ENCODE data around the gene OR10D3. TPM values are rescaled to one million over a fixed set of nuclear protein-coding genes. Genes with fewer than 3 reads are reported as not detected.

The OR10D3 gene
- total and polyA plus RNA-seq, 2 donors (not counting 1 experiment from before 2014, with no cell fraction given), result not detected

GRCh38 chr11:124199702-124200101, 16.6 kb downstream of the OR10D3 start:
- CTCF ChIA-PET, result no interaction called here
- 86% methylated on average over 1 of the region's 1 CpG for WGBS (ENCODE audit: insufficient coverage)

GRCh38 chr11:124200671-124201070, 17.5 kb downstream of the OR10D3 start:
- intact Hi-C loops (cut with micrococcal nuclease), result no loop called here
- Histone ChIP-seq H3K36me3 (replicated peaks in 1 of 2; ENCODE audit: control extremely low read depth in 1 of 2, control insufficient read depth in 1 of 2, extremely low read depth in 1 of 2, insufficient read depth in 2 of 2, low read length in 1 of 2) (no peaks in the 10 kb centered on the region), H3K4me2 (replicated peaks; ENCODE audit: low read depth, low read length, poor library complexity, severe bottlenecking) (no peak overlapping the region), H3K27me3 (replicated peaks in 1 of 4; ENCODE audit: control extremely low read depth in 1 of 4, control insufficient read depth in 3 of 4, insufficient read depth in 4 of 4, low read length in 3 of 4) (no peaks in the 10 kb centered on the region), H3K9ac (ENCODE audit: low read length) (no peak overlapping the region), H3K27ac (ENCODE audit: low read length in 2 of 2) (no peak overlapping the region), H3K4me3 (ENCODE audit: control extremely low read depth in 1 of 5, extremely low read depth in 1 of 5, insufficient read depth in 1 of 5, low read depth in 2 of 5, low read length in 4 of 5) (no peak overlapping the region), H3K9me3 (ENCODE audit: control extremely low read depth in 1 of 3, control insufficient read depth in 2 of 3, insufficient read depth in 1 of 3, low read length in 2 of 3) (peaks cover 0 to 1% (median 0%) of the 10 kb centered on the region in 3 donors), H2AFZ (ENCODE audit: insufficient read depth, low read depth, low read length, poor library complexity, severe bottlenecking) (no peak overlapping the region), H3K4me1 (ENCODE audit: control insufficient read depth in 2 of 2, insufficient read depth in 2 of 2, low read length in 2 of 2) (no peaks in the 10 kb centered on the region), H3K79me2 (ENCODE audit: control insufficient read depth, insufficient read depth, low read length) (no peaks in the 10 kb centered on the region), H4K20me1 (ENCODE audit: control insufficient read depth, insufficient read depth, low read length, poor library complexity, severe bottlenecking) (no peaks in the 10 kb centered on the region)
- H3K4me3 Mint-ChIP-seq, result no peak overlapping the region
- ChIA-PET CTCF (no interaction called here), POLR2A (no interaction called here)
- TF ChIP-seq CTCF (IDR thresholded peaks at IDR 0.05) (no peak), EZH2 (IDR thresholded peaks at IDR 0.05; ENCODE audit: borderline replicate concordance, insufficient read depth, low read depth, low read length, poor library complexity, severe bottlenecking) (no peak)
- no peak overlapping the region for H3K27ac Mint-ChIP-seq
- H3K27me3 Mint-ChIP-seq, result peaks cover 3% of the 10 kb centered on the region
- DNase-seq (no peak), ATAC-seq (ENCODE audit: low read depth) (no peak)
- H3K4me1 Mint-ChIP-seq, result no peaks in the 10 kb centered on the region
- WGBS (ENCODE audit: insufficient coverage), result 98% methylated on average over 16 of the region's 16 CpGs
- H3K9me3 Mint-ChIP-seq (ENCODE audit: insufficient read depth), result no peaks in the 10 kb centered on the region

More at GRCh38 chr11:124199702-124200101, 16.6 kb downstream of the OR10D3 start:
- Mint-ChIP-seq H3K9me3 (ENCODE audit: insufficient read depth) (no peaks in the 10 kb centered on the region), H3K27me3 (peaks cover 3% of the 10 kb centered on the region), H3K27ac (no peak overlapping the region), H3K4me1 (no peaks in the 10 kb centered on the region), H3K4me3 (no peak overlapping the region)
- H3K9ac ChIP-seq (ENCODE audit: low read length), result no peak overlapping the region
- no peak for ATAC-seq (ENCODE audit: low read depth)
- no peaks in the 10 kb centered on the region for H3K36me3 ChIP-seq (replicated peaks in 1 of 2; ENCODE audit: control extremely low read depth in 1 of 2, control insufficient read depth in 1 of 2, extremely low read depth in 1 of 2, insufficient read depth in 2 of 2, low read length in 1 of 2)
- H3K27me3 ChIP-seq (replicated peaks in 1 of 4; ENCODE audit: control extremely low read depth in 1 of 4, control insufficient read depth in 3 of 4, insufficient read depth in 4 of 4, low read length in 3 of 4), result no peaks in the 10 kb centered on the region
- H3K4me3 ChIP-seq (ENCODE audit: control extremely low read depth in 1 of 5, extremely low read depth in 1 of 5, insufficient read depth in 1 of 5, low read depth in 2 of 5, low read length in 4 of 5), result no peak overlapping the region
- no peaks in the 10 kb centered on the region for H4K20me1 ChIP-seq (ENCODE audit: control insufficient read depth, insufficient read depth, low read length, poor library complexity, severe bottlenecking)
- no peak for DNase-seq
- H3K27ac ChIP-seq (ENCODE audit: low read length in 2 of 2), result no peak overlapping the region
- POLR2A ChIA-PET, result no interaction called here
- H3K4me2 ChIP-seq (replicated peaks; ENCODE audit: low read depth, low read length, poor library complexity, severe bottlenecking), result no peak overlapping the region
- no peak overlapping the region for H2AFZ ChIP-seq (ENCODE audit: insufficient read depth, low read depth, low read length, poor library complexity, severe bottlenecking)
- intact Hi-C loops (cut with micrococcal nuclease), result loop anchor here (5.0 kb wide), 1 partner anchor 127 kb away; no protein-coding TSS in a partner anchor
- no peaks in the 10 kb centered on the region for H3K79me2 ChIP-seq (ENCODE audit: control insufficient read depth, insufficient read depth, low read length)
- peaks cover 0 to 1% (median 0%) of the 10 kb centered on the region in 3 donors for H3K9me3 ChIP-seq (ENCODE audit: control extremely low read depth in 1 of 3, control insufficient read depth in 2 of 3, insufficient read depth in 1 of 3, low read length in 2 of 3)
- TF ChIP-seq EZH2 (IDR thresholded peaks at IDR 0.05; ENCODE audit: borderline replicate concordance, insufficient read depth, low read depth, low read length, poor library complexity, severe bottlenecking), result no peak
- TF ChIP-seq CTCF (IDR thresholded peaks at IDR 0.05), result no peak
- no peaks in the 10 kb centered on the region for H3K4me1 ChIP-seq (ENCODE audit: control insufficient read depth in 2 of 2, insufficient read depth in 2 of 2, low read length in 2 of 2)

Measured in B cell (primary cell).